ENCODE results near the gene JMJD7.

JMJD7 gene

GRCh38 chr15:41883484-41883825 is 55.6 kb downstream of the JMJD7 start:
- DNase-seq (no peak), ATAC-seq (no peak)
- Mint-ChIP-seq H3K27ac (no peak overlapping the region), H3K9me3 (no peaks in the 10 kb centered on the region), H3K4me1 (peaks cover 17% of the 10 kb centered on the region), H3K27me3 (peaks cover 26% of the 10 kb centered on the region), H3K4me3 (no peak overlapping the region)

- ATAC-seq (no peak), DNase-seq (no peak)
- no peaks in the 10 kb centered on the region for H3K9me3 Mint-ChIP-seq
- H3K4me3 Mint-ChIP-seq: no peak overlapping the region
- peak overlapping the region in 1 of 2 donors; percentile 14 for H3K27ac Mint-ChIP-seq
- H3K4me1 Mint-ChIP-seq: peaks cover 27% of the 10 kb centered on the region
- H3K27me3 Mint-ChIP-seq: peaks cover 26% of the 10 kb centered on the region
These were observed 56.6 kb downstream of the JMJD7 start for GRCh38 chr15:41884458-41884857.

GRCh38 chr15:41885321-41885720 is 57.4 kb downstream of the JMJD7 start:
- Mint-ChIP-seq H3K4me1 (peaks cover 30% of the 10 kb centered on the region), H3K27me3 (peaks cover 26% of the 10 kb centered on the region), H3K9me3 (no peaks in the 10 kb centered on the region), H3K27ac (no peak overlapping the region), H3K4me3 (no peak overlapping the region)
- ATAC-seq (no peak), DNase-seq (no peak)

GRCh38 chr15:41885841-41886240 is 57.9 kb downstream of the JMJD7 start:
- no peak overlapping the region for H3K4me3 Mint-ChIP-seq
- H3K4me1 Mint-ChIP-seq: peaks cover 30% of the 10 kb centered on the region
- no peak overlapping the region for H3K27ac Mint-ChIP-seq
- H3K9me3 Mint-ChIP-seq: no peaks in the 10 kb centered on the region
- DNase-seq (no peak), ATAC-seq (no peak)
- H3K27me3 Mint-ChIP-seq: peaks cover 21% of the 10 kb centered on the region

GRCh38 chr15:41886741-41887140 is 58.8 kb downstream of the JMJD7 start:
- ATAC-seq (no peak), DNase-seq (no peak)
- no peak overlapping the region for H3K4me3 Mint-ChIP-seq
- H3K27me3 Mint-ChIP-seq: peaks cover 12% of the 10 kb centered on the region
- H3K9me3 Mint-ChIP-seq: no peaks in the 10 kb centered on the region
- H3K27ac Mint-ChIP-seq: no peak overlapping the region
- peaks cover 30% of the 10 kb centered on the region for H3K4me1 Mint-ChIP-seq

- H3K9me3 Mint-ChIP-seq: no peaks in the 10 kb centered on the region
- no peak for ATAC-seq
- H3K27ac Mint-ChIP-seq: no peak overlapping the region
- peaks cover 12% of the 10 kb centered on the region for H3K27me3 Mint-ChIP-seq
- peaks cover 33% of the 10 kb centered on the region for H3K4me1 Mint-ChIP-seq
- H3K4me3 Mint-ChIP-seq: no peak overlapping the region
- no peak for DNase-seq
These were observed 59.3 kb downstream of the JMJD7 start for GRCh38 chr15:41887161-41887560.

Measured in stimulated activated naive CD8-positive, alpha-beta T cell treated with anti-CD3 and anti-CD28 coated beads, Interleukin-15, amount 100 ng/mL, for 72 hours (primary cell).